Astrocyte (in vitro differentiated cells and primary cell): ENCODE data around the gene NFS1. TPM values are rescaled to one million over a fixed set of nuclear protein-coding genes. Genes with fewer than 3 reads are reported as not detected.

Source experiments
- DNase-seq: peaks from one replicate; pipeline ENCODE4 v3.0.0-alpha.2; 2010; ENCODE audit warnings: low read depth
- FAIRE-seq: peaks from 2 replicates; lab custom pipeline; 2011; peaks lifted over from hg19 to GRCh38; lab: Jason Lieb, UNC
- H2AFZ ChIP-seq: 2 replicates; pipeline ENCODE4 v1.6.0; 2012; ENCODE audit warnings: low read depth, low read length, inconsistent platforms
- H3K27ac ChIP-seq: 2 replicates; pipeline ENCODE4 v1.5.1; 2011; ENCODE audit warnings: low read depth, low read length, inconsistent platforms
- H3K27me3 ChIP-seq: 2 replicates; pipeline ENCODE4 v1.6.0; 2011; ENCODE audit warnings: low read length, inconsistent platforms; ENCODE audit not compliant: insufficient read depth
- H3K36me3 ChIP-seq: 2 replicates; pipeline ENCODE4 v1.5.1; 2011; ENCODE audit warnings: low read length, inconsistent platforms; ENCODE audit not compliant: insufficient read depth
- H3K4me1 ChIP-seq: 2 replicates; pipeline ENCODE4 v1.5.1; 2011; ENCODE audit warnings: low read length, inconsistent platforms; ENCODE audit not compliant: insufficient read depth
- H3K4me2 ChIP-seq: 2 replicates; pipeline ENCODE4 v1.6.0; 2012; ENCODE audit warnings: low read length, inconsistent platforms
- H3K4me3 ChIP-seq: 2 replicates; pipeline ENCODE4 v1.5.1; 2011; ENCODE audit warnings: low read depth, mild to moderate bottlenecking, low read length, inconsistent platforms; ENCODE audit not compliant: insufficient read depth
- H3K79me2 ChIP-seq: 2 replicates; pipeline ENCODE4 v1.6.0; 2012; ENCODE audit warnings: mild to moderate bottlenecking, low read length, inconsistent platforms; ENCODE audit not compliant: insufficient read depth
- H3K9ac ChIP-seq: 2 replicates; pipeline ENCODE4 v1.6.0; 2012; ENCODE audit warnings: mild to moderate bottlenecking, low read length, inconsistent platforms
- H3K9me3 ChIP-seq: 2 replicates; pipeline ENCODE4 v1.5.1; 2012; ENCODE audit warnings: low read depth, mild to moderate bottlenecking, low read length, inconsistent platforms; ENCODE audit not compliant: insufficient read depth
- H4K20me1 ChIP-seq: 2 replicates; pipeline ENCODE4 v1.6.0; 2012; ENCODE audit warnings: low read length, inconsistent platforms; ENCODE audit not compliant: insufficient read depth
- H3K27ac Mint-ChIP-seq: one replicate; pipeline ENCODE4 v1.8.0; 2021; ENCODE audit warnings: mild to moderate bottlenecking, mixed read lengths; ENCODE audit not compliant: unreplicated experiment
- H3K27me3 Mint-ChIP-seq: one replicate; pipeline ENCODE4 v1.8.0; 2021; ENCODE audit warnings: low read depth, mixed read lengths; ENCODE audit not compliant: unreplicated experiment
- H3K36me3 Mint-ChIP-seq: one replicate; pipeline ENCODE4 v1.8.0; 2021; ENCODE audit warnings: low read depth, mixed read lengths; ENCODE audit not compliant: unreplicated experiment
- H3K4me1 Mint-ChIP-seq: one replicate; pipeline ENCODE4 v1.8.0; 2021; ENCODE audit warnings: low read depth, mixed read lengths; ENCODE audit not compliant: unreplicated experiment
- H3K4me3 Mint-ChIP-seq: one replicate; pipeline ENCODE4 v1.8.0; 2021; ENCODE audit warnings: mild to moderate bottlenecking, moderate library complexity, mixed read lengths; ENCODE audit not compliant: unreplicated experiment
- H3K9me3 Mint-ChIP-seq: one replicate; pipeline ENCODE4 v1.8.0; 2021; ENCODE audit warnings: mild to moderate bottlenecking, mixed read lengths; ENCODE audit not compliant: unreplicated experiment
- CTCF ChIP-seq: IDR thresholded peaks from 2 replicates; pipeline ENCODE4 v1.5.1; 2011; ENCODE audit warnings: low read depth, mild to moderate bottlenecking, inconsistent platforms, low read length, moderate library complexity; ENCODE audit not compliant: insufficient read depth
- EZH2 ChIP-seq: IDR thresholded peaks from 2 replicates; pipeline ENCODE4 v1.6.1; 2012; ENCODE audit warnings: mild to moderate bottlenecking, low read length, inconsistent platforms; ENCODE audit not compliant: insufficient read depth
- total RNA-seq: library from RNA; stranded (reverse); gene quantifications from 2 replicates; pipeline ENCODE4 v1.2.1, GENCODE V29; 2021

Gene NFS1
- total RNA-seq, 1 donor from 2014 or later: 30.3 TPM

GRCh38 chr20:35697696-35698297 lies 1.4 kb downstream of the NFS1 start:
- no peak for FAIRE-seq
- Histone ChIP-seq H3K4me2 (peak overlapping the region; percentile 100), H3K4me1 (peaks cover 19% of the 10 kb centered on the region), H3K27ac (no peak overlapping the region), H3K36me3 (peaks cover 14% of the 10 kb centered on the region), H3K4me3 (peak overlapping the region; percentile 97), H3K9me3 (no peaks in the 10 kb centered on the region), H3K79me2 (peaks cover 52% of the 10 kb centered on the region), H3K9ac (peak overlapping the region; percentile 97), H2AFZ (no peak overlapping the region), H3K27me3 (no peaks in the 10 kb centered on the region), H4K20me1 (peaks cover 35% of the 10 kb centered on the region)
- DNase-seq: no peak
- Mint-ChIP-seq H3K4me1 (peaks cover 23% of the 10 kb centered on the region), H3K4me3 (peak overlapping the region; percentile 96), H3K27me3 (no peaks in the 10 kb centered on the region), H3K36me3 (peaks cover 24% of the 10 kb centered on the region), H3K27ac (peak overlapping the region; percentile 60), H3K9me3 (no peaks in the 10 kb centered on the region)
- no peak for TF ChIP-seq EZH2

GRCh38 chr20:35695978-35696377 lies 3.2 kb downstream of the NFS1 start:
- H3K9me3 ChIP-seq: no peaks in the 10 kb centered on the region

GRCh38 chr20:35695245-35695749 lies 3.9 kb downstream of the NFS1 start:
- no peak overlapping the region for H3K9ac ChIP-seq
- Mint-ChIP-seq H3K36me3 (peaks cover 23% of the 10 kb centered on the region), H3K4me1 (peaks cover 13% of the 10 kb centered on the region), H3K27me3 (no peaks in the 10 kb centered on the region), H3K4me3 (no peak overlapping the region), H3K27ac (no peak overlapping the region), H3K9me3 (no peaks in the 10 kb centered on the region)
- no peak overlapping the region for H3K4me2 ChIP-seq
- H3K36me3 ChIP-seq: peaks cover 2% of the 10 kb centered on the region
- H3K27ac ChIP-seq: no peak overlapping the region
- H3K9me3 ChIP-seq: no peaks in the 10 kb centered on the region
- H4K20me1 ChIP-seq: peaks cover 14% of the 10 kb centered on the region
- peaks cover 32% of the 10 kb centered on the region for H3K79me2 ChIP-seq
- H3K4me1 ChIP-seq: peaks cover 16% of the 10 kb centered on the region
- DNase-seq: no peak
- FAIRE-seq: no peak
- no peak overlapping the region for H3K4me3 ChIP-seq
- H2AFZ ChIP-seq: no peak overlapping the region
- TF ChIP-seq CTCF (no peak), EZH2 (no peak)
- H3K27me3 ChIP-seq: no peaks in the 10 kb centered on the region

More at GRCh38 chr20:35695978-35696377, 3.2 kb downstream of the NFS1 start:
- no peak overlapping the region for H3K27ac Mint-ChIP-seq
- no peaks in the 10 kb centered on the region for H3K27me3 Mint-ChIP-seq
- DNase-seq (no peak), FAIRE-seq (no peak)
- no peak for TF ChIP-seq EZH2
- no peak overlapping the region for H3K4me3 Mint-ChIP-seq
- Histone ChIP-seq H3K27me3 (no peaks in the 10 kb centered on the region), H3K9ac (no peak overlapping the region), H3K4me2 (no peak overlapping the region), H3K27ac (no peak overlapping the region), H2AFZ (no peak overlapping the region), H3K79me2 (peaks cover 39% of the 10 kb centered on the region), H3K4me3 (no peak overlapping the region), H3K36me3 (peaks cover 4% of the 10 kb centered on the region), H3K4me1 (peaks cover 19% of the 10 kb centered on the region), H4K20me1 (peaks cover 20% of the 10 kb centered on the region)
- peaks cover 21% of the 10 kb centered on the region for H3K36me3 Mint-ChIP-seq
- no peaks in the 10 kb centered on the region for H3K9me3 Mint-ChIP-seq
- peaks cover 20% of the 10 kb centered on the region for H3K4me1 Mint-ChIP-seq
